Thyroid gland (tissue), 4 donors: ENCODE results near the gene ANKRD33B.

ENCODE experiments used
- POLR2A ChIP-seq, 2 donors: fragments of 450-650 bp; IDR thresholded peaks; one replicate each; pipeline ENCODE4 v1.6.1; 2017; ENCODE audit warnings: antibody characterized with exemption in 2 of 2, mild to moderate bottlenecking in 2 of 2, moderate library complexity in 1 of 2
- TF ChIP-seq, protein P1 (sequence below), 6 experiments: fragments of 200-600 bp in 3 of 6; fragments of 450-650 bp in 3 of 6; sonication (generic) in 3 of 6; IDR thresholded peaks; one replicate each; pipeline ENCODE4 v1.5.1; 2016 to 2019; ENCODE audit warnings: antibody characterized with exemption in 6 of 6, mild to moderate bottlenecking in 2 of 6, inconsistent platforms in 1 of 6, moderate library complexity in 1 of 6

DNA sequence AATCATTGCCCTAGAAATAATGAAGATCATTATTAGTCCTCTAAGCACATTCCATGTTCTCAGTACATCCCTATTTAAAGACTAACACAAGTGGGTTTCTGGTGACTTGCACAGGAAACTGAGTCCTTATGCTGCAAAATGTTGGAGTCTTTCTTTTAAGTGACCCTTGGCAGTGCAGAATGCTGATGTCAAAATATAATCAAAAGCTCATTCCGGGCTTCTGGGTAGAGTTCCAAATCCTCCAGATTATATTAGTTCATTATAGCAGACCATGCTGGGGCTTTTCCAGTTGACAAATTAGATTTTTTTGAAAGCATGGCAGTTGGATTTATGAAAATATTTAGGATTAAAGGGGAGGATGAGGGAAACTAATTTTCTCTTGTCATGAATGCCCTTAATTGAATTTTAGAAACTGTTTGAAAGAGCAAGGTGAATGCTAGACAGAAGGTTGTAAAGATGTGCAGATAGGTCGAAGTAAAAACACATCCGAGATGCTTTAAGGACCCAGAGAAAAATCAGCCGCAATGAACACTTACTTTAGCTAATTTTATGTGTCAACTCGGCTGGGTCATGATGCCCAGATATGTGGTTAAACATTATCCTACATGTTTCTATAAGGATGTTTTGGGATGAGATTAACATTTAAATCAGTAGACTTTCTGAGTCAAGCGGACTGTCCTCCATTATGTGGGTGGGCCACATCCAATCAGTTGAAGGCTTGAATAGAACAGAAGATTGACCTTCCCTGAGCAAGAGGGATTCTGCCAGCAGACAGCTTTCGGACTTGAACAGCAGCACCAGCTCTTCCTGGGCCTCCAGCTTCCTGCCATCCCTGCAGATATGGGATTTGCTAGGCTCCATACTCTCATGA lies 108.5 kb downstream of the ANKRD33B start:
- TF ChIP-seq, protein P1, sequence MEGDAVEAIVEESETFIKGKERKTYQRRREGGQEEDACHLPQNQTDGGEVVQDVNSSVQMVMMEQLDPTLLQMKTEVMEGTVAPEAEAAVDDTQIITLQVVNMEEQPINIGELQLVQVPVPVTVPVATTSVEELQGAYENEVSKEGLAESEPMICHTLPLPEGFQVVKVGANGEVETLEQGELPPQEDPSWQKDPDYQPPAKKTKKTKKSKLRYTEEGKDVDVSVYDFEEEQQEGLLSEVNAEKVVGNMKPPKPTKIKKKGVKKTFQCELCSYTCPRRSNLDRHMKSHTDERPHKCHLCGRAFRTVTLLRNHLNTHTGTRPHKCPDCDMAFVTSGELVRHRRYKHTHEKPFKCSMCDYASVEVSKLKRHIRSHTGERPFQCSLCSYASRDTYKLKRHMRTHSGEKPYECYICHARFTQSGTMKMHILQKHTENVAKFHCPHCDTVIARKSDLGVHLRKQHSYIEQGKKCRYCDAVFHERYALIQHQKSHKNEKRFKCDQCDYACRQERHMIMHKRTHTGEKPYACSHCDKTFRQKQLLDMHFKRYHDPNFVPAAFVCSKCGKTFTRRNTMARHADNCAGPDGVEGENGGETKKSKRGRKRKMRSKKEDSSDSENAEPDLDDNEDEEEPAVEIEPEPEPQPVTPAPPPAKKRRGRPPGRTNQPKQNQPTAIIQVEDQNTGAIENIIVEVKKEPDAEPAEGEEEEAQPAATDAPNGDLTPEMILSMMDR (IDR thresholded peaks at IDR 0.05): no peak
- TF ChIP-seq POLR2A (IDR thresholded peaks at IDR 0.05): no peak
